Mesodermal cell (in vitro differentiated cells): ENCODE results near the gene EMP3.

Experiments
- H3K27ac ChIP-seq: 2 replicates; pipeline ENCODE4 v1.7.0; 2013; ENCODE audit warnings: mild to moderate bottlenecking, low read depth, low read length, moderate library complexity; ENCODE audit not compliant: severe bottlenecking
- H3K36me3 ChIP-seq: 2 replicates; pipeline ENCODE4 v1.7.1; 2013; ENCODE audit warnings: mild to moderate bottlenecking, low read length, moderate library complexity; ENCODE audit not compliant: control insufficient read depth, insufficient read depth
- H3K4me1 ChIP-seq: one replicate; pipeline ENCODE4 v1.7.1; 2013; ENCODE audit warnings: mild to moderate bottlenecking, low read length; ENCODE audit not compliant: insufficient read depth, control insufficient read depth, poor library complexity, severe bottlenecking
- H3K4me3 ChIP-seq: 2 replicates; pipeline ENCODE4 v1.7.0; 2013; ENCODE audit warnings: low read length, control low read depth, mild to moderate bottlenecking; ENCODE audit not compliant: insufficient read depth, poor library complexity, severe bottlenecking; ENCODE audit errors: extremely low read depth
- H3K9me3 ChIP-seq: 2 replicates; pipeline ENCODE4 v1.7.1; 2013; ENCODE audit warnings: mild to moderate bottlenecking, low read length, moderate library complexity; ENCODE audit not compliant: control insufficient read depth
- WGBS, 2 experiments: methylation state at CpG; one replicate each; pipeline ENCODE4 v1.1.5; 2013; ENCODE audit warnings: missing lambda C conversion rate in 2 of 2; ENCODE audit not compliant: insufficient coverage in 2 of 2; 5-methylcytosine and 5-hydroxymethylcytosine counted together

The EMP3 gene

GRCh38 chr19:48378194-48378570 is 52.8 kb downstream of the EMP3 start:
- peaks cover 32% of the 10 kb centered on the region for H3K36me3 ChIP-seq
- H3K4me1 ChIP-seq = no peaks in the 10 kb centered on the region
- no peaks in the 10 kb centered on the region for H3K9me3 ChIP-seq
- H3K27ac ChIP-seq = no peak overlapping the region
- H3K4me3 ChIP-seq = no peak overlapping the region
- WGBS, 2 experiments = 94 to 96% methylated on average over 10 of the region's 10 CpGs

- H3K4me3 ChIP-seq = no peak overlapping the region
- 90 to 93% methylated on average over 4 of the region's 5 CpGs for WGBS, 2 experiments
- H3K27ac ChIP-seq = no peak overlapping the region
- H3K4me1 ChIP-seq = no peaks in the 10 kb centered on the region
- no peaks in the 10 kb centered on the region for H3K9me3 ChIP-seq
- H3K36me3 ChIP-seq = peaks cover 40% of the 10 kb centered on the region
Measured at GRCh38 chr19:48379058-48379457, 53.7 kb downstream of the EMP3 start.
